GM12872 (cell line): ENCODE measurements around the gene DPPA2.

Source experiments
- TF ChIP-seq, protein P1 (sequence below): IDR thresholded peaks from 3 replicates; pipeline ENCODE4 v1.5.1; 2011; ENCODE audit warnings: low read depth, mild to moderate bottlenecking, low read length, moderate library complexity; ENCODE audit not compliant: insufficient read depth

DPPA2 gene

DNA sequence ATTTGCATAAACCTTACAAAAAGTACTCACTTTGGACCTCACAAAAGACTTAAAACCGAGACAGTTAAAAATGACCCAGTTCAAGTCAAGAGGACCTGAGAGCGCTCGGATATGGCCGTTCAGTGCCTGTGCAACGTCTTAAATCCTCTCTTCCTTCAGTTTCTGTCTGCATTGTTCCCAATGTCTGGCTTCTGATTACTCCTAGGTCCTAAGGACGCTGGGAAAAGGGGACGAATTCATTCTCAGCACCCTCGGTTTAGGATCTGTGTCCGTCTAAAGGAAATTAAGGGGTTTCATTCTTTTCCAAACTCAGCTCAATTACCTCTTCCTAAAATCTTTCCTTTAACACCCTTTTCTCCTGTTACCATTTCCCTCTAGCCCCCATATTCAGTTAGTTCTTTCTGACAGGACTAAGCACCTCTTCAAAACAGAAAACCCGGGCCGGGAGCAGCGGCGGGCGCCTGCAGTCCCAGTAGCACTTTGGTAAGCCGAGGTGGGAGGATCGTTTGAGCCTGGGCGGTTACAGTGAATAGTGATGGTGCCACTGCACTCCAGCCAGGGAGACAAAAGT lies 20.1 kb upstream of the DPPA2 start:
- TF ChIP-seq, protein P1, sequence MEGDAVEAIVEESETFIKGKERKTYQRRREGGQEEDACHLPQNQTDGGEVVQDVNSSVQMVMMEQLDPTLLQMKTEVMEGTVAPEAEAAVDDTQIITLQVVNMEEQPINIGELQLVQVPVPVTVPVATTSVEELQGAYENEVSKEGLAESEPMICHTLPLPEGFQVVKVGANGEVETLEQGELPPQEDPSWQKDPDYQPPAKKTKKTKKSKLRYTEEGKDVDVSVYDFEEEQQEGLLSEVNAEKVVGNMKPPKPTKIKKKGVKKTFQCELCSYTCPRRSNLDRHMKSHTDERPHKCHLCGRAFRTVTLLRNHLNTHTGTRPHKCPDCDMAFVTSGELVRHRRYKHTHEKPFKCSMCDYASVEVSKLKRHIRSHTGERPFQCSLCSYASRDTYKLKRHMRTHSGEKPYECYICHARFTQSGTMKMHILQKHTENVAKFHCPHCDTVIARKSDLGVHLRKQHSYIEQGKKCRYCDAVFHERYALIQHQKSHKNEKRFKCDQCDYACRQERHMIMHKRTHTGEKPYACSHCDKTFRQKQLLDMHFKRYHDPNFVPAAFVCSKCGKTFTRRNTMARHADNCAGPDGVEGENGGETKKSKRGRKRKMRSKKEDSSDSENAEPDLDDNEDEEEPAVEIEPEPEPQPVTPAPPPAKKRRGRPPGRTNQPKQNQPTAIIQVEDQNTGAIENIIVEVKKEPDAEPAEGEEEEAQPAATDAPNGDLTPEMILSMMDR, result no peak

DNA sequence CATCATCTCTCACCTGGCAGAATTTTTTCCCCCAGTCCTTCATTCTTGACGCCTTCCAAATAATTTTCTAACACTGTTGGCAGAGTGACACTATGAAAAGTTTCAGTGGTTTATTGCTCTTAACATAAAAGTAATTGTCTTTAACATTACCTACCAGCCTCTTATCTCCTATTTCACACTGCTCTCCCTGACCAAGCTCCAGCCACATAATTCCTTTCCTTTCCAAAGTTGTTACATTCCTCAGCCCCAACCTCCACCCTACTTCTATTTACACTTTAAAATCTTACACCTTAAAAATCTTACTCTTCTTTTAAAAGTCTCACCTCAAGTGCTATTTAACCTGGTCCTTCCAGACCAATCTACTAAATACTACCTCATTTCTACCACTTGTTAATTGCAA lies 18.3 kb upstream of the DPPA2 start:
- TF ChIP-seq, protein P1, result no peak

DNA sequence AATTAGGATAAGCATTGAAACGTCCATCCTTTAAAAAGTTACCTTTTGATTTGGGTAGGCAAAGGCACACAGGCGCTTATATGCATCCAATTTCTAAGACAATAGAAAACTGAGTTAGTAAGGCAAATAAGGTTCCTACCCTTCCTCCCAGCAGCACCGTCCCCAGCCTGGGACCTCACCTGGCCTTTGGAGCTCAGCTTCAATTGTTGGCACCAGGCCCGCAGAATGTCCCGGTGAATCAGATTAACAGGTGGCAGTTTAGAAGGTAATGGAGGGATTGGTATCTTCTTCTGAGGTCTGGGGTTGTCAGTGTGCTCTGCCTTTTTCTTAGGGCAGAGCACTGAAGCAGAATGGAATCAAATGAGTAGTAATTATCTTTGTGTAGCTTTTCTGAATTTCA lies 15.4 kb upstream of the DPPA2 start:
- TF ChIP-seq, protein P1, result no peak

DNA sequence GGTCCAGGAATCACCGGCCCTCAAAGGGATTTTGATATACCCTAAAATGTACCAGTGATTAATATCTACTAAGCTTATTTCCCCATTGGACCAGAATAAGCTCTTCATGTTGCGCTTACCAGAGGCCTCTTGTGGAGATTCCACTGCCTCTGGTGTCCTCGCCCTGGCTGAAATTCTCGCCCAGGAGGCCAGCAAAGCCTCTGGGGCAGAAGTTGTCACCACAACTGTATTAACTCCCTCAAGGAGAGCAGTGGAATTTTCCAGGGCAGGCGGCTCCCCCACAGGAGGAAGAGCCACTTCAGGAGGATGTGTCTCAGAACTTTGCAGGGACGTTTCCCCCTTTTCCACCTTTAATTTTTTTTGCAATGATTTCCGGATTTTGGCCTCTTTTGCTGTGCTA lies 14.1 kb upstream of the DPPA2 start:
- TF ChIP-seq, protein P1, result no peak

DNA sequence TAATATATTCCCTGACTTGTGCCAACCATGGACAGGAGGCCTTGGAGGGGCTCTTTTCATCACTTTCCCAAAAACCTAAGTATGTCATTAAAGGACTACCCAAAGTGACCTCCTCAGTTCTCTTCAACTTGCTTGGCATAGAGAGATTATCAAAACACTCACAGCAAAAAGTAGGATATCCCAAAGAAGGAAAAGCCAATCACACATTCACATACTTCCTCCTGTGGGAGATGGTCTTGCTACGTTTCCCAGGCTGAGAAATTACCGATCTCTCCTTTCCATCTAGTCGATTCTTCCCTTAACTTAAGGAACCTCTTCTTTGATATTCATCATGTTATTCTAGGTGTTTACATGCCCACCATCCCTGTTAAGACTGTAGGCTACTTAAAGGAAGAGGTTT lies 11.9 kb upstream of the DPPA2 start:
- TF ChIP-seq, protein P1, result no peak

DNA sequence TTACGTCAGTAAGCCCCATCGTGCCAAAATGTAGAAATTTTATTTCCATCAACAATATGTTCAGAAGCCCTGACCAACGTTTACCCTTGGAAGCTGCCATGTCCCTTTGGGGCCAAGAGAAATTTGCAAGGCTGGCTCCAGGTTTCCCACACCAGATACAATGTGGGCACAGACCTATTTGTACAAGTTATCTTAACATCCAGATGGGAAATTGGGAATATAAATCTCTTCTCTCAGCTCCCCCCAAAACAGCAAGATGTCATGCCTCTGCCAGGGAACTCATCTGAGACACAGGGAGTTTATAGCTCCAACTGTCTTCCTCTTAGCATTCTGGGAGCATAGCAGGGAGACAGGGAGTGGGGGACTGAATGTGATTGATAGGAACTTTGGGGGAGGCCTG lies 9.3 kb upstream of the DPPA2 start:
- TF ChIP-seq, protein P1, result no peak

DNA sequence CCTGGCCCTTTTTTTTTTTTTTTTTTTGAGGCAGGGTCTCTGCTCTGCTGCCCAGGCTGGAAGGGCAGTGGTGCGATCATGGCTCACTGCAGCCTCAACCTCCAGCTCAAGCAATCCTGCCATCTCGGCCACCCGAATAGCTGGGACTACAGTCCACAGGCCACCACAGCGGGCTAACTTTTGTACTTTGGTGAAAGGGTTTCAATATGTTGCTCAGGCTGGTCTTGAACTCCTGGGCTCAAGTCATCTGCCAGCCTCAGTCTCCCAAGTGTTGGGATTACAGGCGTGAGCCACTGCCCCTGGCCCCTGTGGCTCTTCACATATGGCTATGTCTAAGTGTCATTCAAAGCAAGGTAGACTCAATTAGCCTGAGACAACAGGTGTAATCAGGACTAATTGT lies 8.8 kb upstream of the DPPA2 start:
- TF ChIP-seq, protein P1, result no peak
